NCI-H2196 treated with DMSO at 0.1 percent for 48 hours (cell line): ENCODE results near the gene ADPRS.

Source experiments
- DNase-seq: peaks from one replicate; lab custom pipeline; 2025; ENCODE audit not compliant: unreplicated experiment; lab: John Stamatoyannopoulos, UW

ADPRS gene

DNA sequence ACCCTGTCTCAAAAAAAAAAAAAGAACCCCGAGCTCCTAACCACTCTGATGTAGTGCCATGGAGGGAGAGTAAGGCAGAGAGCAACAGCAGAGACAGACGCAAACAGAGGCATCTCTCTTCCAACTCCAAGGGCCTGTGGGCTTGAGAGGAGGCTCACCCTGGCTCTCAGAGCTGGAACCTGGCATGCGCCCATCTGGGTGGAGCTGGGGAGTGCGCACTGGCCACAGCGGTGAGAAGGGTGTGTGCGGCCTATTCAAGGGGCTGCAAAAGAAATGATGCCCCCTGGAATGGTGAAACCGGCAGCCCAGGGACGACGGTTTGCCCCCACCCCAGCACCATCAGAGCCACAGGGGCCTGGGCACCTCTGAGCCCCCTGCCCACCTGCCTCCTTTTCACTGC lies 18.7 kb downstream of the ADPRS start:
- no peak for DNase-seq

DNA sequence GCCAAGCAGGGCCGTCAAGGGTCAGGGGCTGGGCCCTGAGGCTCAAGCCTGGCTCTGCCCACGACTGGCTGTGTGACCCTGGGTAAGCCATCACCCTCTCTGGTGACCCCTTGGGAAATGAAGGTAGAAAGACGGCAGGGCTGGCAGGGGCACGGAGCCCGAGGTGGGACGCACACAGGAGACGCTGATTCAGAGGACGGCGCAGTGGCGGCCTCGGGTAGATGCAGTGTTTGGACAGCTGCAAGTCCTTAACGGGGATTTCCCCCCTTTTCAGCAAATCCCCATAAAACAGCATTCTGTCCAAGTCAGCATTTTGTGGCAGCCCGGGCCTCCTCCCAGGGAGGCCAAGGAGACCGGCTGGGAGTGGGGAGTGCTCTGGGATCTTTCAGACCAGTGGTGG lies 19.6 kb downstream of the ADPRS start:
- DNase-seq = no peak

DNA sequence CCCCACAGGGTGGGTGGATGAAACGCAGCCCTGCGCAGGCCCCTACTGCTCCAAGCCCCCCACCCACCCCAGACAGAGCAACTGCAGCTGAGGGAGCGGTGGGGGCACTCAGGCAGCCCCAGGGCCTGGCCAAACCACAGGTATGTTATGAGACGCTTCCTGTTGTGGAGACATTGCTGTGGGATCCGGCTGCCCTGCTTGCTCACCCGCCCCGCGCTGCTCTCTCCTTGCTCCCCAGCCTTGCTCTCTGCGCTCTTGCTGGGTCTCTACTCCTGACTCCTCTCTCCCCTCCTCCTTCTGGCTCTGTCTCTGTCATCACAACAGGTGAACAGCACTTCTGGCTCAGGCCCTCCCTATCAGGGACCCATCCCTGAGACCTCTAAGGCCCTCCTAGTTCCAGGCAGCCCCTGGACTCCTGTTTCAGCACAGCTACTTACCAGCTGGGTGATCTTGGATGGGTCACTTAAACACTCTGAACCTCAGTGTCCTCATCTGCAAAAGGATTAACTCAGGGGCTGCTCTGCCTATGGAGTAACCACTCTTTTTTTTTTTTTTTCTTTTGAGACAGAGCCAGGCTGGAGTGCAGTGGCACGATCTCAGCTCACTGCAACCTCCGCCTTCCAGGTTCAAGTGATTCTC lies 20.5 kb downstream of the ADPRS start:
- DNase-seq = no peak

DNA sequence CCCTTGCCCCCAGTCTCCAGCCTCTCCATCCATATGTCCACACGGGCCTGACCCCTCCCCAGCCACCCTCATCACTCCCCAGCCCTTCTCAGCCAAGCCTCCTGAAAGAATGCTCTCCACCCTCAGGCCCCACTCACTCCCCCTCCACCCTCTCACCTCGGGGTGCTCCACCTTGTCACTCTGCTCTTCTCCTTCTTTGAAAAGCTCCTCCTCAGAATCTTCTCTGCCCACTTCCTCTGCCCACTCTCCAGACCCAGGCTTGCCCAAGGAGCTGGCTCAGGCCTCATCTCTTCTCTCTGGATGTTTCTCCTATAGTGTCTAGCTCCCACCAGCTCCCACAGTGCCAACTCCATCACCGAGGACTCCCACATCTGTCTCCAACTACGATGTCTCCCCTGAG lies 22.5 kb downstream of the ADPRS start:
- no peak for DNase-seq

DNA sequence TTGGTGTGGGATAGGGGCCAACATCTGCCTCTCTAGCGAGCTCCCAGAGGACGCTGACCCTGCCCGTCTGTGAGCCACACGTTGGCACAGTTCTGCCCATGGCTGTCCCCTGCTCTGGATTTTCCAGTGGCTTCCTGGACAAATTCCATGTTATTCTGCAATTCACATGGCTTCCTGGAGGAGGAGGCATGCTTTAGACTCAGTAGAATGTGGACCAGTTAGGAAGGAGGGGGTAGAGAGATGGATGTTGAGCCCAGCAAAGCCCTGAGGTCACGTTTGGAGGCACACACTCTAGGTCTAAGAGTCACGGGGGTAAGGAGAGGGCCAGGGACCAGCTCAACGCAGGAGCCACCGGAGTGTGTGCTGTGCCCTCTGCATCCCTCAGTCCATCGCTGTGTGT lies 24.1 kb downstream of the ADPRS start:
- no peak for DNase-seq

DNA sequence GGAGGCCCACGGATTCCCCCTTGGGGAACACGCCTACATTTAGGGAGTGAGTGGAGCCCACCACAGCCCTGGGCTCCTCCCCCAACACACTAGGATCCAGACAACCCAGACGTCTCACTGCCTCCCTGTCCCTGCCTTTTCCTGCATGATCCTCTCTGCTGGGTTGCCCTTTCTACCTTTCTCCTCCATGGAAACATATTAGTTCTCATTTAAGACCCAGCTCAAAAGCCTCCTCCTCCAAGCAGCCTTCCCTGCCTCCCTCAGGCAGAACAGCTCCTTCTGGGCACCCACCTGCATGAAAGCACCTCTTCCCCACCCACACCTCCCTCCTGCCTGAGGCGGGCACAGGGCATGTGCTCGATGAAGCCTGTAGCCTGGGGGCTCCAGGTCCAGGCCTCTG lies 25.7 kb downstream of the ADPRS start:
- no peak for DNase-seq

DNA sequence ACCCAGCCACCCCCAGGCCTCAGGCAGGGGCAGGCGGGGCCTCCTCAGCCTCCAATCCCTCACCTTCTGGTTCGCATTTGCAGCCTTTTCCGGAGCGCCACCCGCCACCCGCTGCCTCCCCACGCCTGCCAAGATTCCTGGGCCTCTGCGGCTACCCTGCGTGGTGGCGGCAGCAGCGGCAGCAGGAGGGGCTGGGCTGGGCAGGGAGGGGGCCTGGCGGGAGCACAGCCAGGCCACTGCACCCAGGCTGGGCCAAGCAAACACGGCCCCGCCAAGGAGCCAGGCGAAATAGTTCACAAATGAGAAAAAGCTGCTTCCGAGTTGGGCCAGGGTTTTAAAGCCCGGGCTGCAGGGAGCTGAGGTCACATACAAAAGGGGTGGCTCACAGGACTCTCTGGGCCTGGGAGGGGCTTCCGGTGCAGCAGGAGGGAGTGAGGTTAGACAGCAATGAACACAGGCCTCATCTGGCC lies 26.5 kb downstream of the ADPRS start:
- no peak for DNase-seq

DNA sequence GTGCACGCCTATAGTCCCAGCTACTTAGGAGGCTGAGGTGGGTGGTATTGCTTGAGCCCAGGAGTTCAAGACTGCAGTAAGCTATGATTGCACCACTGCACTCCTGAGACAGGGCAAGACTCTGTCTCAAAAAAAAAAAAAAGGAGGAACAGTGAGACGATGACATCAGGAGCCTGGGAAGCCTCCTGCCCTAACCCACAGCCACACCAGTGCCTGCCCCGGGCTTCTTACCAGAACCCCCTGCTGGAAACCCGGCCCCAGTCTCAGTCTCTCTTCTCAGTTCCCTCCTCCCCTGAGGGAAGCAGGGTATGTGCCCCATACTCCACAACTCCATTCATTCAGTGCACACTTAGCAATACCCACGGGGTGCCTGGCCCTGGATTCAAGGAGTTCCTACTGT lies 27.2 kb downstream of the ADPRS start:
- DNase-seq = no peak

DNA sequence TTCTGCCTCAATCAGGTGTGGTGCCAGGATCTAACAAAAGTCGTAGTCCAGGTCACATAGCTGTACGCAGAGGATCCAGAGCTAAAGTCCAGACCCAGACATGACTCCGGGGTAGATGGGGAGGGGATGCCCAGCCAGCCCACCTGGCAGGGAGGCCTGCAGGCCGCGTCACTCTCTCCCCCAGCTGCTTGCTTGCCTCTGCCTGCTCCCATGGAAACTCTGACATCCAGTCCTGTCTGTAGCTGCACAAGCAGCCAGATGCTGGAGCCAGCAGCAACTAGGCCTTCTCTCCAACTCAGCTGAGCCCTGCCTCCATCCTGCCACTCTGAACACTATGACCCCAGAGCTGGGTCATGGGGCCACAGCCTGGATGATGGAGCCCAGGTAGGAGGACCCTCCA lies 28.2 kb downstream of the ADPRS start:
- no peak for DNase-seq

DNA sequence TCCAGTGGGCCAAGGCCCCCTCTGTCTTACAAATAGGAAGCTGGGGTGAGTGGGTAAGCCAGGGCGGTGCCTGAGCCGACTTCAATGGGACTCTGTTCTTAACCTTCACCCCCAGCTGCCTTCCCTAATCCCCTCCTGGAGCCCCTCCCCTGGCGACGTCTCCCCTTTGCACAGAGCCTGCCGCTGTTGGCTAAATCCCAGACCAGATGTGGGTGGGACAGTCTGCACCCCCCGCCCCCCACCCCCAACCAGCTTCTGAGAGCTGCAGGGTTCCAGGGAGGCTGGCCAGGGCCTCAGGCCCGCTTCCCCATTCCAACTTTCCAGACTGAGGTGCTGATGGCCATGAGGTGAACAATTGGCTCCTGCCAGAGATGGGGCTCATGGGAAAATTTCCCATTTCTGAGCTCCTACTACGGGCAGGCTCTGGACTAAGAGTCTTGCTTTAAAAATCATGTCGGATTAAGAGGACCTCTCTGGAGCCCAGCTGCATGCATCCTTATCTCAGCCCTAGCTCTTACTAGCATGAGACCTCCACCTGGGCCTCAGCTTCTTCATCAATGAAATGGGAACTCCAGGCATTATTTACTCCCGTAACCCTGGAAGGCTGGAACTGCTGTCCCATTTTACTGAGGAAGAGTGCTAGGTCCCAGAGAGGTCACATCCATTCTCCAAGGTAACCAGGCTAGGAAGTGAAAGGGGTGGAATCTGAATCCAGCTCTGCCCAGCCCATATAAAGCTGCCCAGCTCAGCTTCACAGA lies 29.9 kb downstream of the ADPRS start:
- no peak for DNase-seq

DNA sequence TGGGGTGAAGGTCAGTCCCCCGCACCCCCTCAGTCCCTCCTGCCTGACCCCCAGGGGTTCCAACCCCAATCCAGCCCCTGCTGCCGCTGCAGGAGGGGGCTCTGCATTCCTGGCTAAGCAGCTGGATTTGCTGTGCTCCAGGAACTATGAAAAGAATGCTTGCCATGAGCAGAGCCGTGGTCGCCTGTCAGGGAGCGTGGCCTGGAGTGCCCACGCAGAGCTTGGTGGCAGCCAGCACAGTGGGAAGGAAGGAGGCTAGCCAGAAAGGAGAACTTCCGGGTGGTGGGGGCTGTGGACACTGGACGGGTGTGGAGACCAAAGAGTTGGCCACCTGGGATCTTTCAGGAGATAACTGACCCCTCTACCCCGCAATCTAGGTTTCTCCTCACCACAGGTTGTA lies 30.8 kb downstream of the ADPRS start:
- no peak for DNase-seq

DNA sequence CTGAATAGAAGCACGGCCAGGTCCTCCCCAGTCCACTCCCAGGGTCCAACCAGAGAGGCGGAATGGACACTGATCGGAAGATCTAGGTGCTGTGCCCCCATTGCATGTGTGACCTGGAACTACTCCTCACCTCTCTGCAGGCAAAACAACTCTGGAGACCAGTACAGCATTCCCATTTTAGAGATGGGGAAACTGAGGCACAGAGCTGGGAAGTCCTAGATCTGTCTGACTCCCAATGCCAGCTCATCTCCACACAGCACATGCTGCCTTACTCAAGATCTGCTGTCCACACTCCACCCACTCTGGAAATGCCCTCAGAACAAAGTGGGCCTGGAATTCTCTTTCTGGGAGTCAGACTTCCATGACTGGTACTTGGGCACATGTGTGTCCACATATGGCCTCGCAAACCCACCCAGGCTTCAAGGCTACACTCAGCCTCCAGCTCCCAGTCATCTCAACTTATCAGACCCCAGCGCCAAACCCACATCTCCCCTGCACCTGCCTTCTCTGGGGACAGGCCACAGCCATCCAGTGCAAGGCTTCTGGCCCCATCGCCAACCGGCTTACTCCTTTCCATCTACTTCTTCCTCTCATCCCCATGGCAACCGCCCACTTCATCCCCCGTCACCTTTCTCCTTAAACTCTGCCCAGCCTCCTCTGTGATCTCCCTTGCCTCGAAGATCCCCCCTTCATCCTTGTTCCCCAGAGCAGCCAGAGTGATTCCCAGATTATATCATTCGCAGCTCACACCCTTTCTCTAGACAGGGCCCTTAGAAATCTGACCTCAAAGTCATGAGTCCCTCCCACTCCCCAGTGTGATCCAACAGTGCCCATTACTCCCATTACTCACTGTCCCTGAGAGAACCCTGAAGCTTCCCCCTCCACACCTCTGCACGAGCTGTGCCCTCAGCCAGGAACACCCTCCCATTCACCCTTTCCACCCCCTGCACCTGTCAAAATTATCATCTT lies 33.7 kb downstream of the ADPRS start:
- DNase-seq = no peak

DNA sequence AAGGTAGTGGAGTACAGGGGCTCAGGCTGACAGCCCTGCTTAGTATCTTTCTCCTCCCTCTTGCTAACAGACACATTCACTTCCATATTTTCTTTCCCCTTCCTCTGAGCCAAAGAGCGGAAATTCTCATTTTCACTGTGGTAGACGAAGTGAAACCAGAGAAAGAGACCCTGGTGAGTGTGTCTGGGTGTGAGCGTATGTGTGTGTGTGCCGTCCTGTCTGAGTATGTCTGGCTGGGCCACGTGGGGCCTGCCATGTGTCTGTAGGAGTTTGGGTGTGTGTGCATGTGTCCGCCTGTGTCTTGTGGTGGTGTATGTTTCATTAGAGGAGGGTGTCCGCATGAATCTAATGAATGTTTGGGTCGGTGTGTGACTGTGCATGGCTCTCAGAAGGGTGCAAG lies 34.7 kb downstream of the ADPRS start:
- DNase-seq = no peak

DNA sequence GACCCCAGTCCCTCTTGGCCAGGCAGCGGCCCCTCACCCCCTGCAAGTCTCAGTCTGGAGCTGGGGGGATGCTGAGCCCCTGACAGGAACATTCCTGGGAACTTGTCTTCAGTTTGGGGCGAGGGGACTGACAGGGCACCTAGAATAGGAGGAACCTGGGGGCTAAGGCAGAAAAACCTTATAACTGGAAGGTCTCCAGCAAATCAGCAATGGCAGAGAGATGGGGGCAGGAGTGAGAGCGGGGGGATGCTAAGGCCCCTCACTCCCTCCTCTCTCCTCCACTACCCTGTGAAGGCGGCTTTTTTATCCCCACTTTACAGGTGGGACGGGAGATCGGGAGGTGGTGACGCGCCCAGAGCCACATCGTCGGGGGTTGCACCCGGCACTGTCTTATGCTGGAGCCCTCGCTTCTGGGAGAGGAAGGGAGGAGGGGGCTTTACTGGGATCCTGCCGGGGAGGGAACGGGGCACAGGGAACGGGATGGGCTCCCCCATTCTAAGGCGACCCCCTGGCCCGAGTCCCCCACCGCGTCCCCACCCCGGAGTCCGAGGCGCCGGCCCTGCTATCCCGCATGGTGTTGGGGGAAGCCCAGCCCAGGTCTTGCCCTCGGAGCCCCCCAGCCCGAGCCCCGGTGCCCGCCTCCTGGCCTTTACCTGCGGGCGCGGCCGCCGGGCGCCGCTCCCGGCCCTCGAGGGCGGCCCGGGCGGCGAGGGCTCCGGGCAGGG lies 35.9 kb downstream of the ADPRS start:
- DNase-seq = no peak

DNA sequence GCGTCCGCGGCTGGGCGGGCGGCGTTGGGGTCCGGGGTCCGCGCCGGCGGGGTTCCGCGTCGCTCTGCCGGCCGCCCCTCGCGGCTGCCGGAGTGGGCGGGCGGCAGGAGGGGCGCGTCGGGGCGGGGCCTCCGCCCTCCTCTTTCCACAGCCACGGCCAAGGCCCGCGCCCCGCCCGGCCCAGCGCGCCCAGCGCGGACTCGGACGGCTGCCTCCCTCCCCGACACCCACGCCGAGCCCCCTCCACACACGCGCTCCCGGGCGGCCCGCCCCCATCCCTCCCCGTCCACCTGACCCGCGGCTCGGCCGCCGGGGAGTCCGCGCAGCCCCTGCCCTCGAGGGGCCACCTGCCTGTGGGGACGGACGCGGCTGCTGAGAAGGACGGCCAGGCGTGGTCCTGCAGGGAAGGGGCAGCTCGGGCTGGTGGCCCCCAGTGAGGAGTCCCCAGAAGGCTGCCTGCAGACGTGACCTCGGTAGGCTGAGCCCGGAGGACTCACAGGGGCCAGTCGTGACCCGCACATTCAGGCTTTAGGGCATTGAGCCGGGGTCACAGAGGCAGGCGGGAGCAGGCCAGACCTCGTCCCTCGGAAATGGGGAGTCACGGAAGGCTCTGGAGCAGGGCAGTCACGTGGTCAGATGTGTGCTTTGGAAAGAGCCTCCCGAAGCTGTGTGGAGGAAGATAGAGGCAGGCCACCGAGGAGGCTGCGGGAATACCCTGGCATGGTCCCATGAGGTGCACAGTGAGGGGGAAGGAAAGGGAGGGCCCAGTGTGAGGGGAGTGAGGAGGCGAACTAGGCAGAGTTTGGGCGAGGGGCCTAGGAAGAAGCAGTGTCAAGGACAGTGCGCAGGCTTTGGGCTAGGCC lies 36.7 kb downstream of the ADPRS start, which contains the start of gene COL8A2:
Gene COL8A2, minus strand, starts transcription at position 94 of the 863 bp plus-strand sequence. CDS start 24,980 bp downstream, outside the sequence.
- no peak for DNase-seq

DNA sequence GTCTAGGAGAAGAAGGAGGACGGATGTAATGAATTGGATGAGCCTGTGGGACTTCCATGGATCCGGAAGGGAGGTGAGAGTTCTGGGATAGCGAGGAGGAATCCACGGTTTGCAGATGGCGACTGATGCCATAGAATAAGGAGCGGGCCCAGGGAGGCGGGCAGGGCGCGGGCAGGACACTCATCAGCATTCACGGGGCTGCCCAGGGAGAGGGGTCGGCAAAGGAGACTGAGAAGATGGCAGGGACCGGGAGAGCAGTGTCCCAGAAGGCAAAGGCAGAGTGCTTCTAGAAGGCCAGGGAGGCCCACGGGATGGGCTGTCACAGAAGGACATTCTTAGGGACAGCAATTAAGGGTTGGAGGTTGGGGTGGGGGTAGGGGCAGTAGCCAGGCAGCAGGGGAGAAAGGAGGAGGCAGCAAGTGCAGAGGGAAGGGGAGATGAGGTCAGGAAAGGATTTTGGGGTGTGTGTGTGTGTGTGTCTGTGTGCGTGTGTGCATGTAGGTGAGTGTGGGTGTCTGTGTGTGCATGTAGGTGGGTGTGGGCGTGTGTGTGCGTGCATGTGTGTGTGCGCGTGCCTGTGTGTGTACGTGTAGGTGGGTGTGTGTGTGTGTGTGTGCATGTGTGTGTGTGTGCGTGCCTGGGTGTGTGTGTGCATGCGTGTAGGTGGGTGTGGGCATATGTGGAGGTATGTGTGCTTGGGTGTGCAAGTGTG lies 37.5 kb downstream of the ADPRS start:
- DNase-seq = no peak

DNA sequence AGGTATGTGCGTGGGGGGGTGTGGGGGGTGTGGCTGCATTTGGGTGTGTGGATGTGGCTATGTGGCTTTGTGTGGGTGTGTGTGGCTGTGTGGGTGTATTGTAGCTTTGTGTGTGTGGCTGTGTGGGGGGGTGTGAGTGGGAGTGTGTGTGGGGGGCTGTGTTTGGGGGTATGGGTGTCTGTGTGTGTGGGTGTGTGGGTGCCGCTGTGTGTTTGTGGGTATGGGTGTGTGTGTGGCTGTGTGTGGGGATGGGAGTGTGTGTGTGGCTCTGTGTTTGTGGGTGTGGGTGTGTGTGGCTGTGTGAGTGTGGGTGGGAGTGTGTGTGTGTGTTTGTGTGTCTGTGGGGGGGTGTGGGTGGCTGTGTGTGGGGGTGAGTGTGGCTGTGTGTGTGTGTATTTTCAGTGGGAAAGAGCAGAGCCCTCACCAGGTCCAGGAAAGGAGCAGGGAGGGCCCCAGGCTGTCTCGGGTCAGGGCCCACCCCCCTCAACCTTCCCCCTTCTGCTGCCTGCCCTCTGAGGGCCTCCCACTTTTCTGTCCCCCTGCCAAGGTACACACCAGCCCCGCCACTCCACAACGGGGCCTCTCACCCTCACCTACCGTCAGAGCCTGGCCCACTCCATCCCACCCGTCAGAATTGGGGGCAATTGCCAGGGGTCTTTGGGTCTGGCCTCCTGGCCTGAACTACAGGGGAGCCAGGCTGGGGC lies 38.3 kb downstream of the ADPRS start:
- DNase-seq = no peak

DNA sequence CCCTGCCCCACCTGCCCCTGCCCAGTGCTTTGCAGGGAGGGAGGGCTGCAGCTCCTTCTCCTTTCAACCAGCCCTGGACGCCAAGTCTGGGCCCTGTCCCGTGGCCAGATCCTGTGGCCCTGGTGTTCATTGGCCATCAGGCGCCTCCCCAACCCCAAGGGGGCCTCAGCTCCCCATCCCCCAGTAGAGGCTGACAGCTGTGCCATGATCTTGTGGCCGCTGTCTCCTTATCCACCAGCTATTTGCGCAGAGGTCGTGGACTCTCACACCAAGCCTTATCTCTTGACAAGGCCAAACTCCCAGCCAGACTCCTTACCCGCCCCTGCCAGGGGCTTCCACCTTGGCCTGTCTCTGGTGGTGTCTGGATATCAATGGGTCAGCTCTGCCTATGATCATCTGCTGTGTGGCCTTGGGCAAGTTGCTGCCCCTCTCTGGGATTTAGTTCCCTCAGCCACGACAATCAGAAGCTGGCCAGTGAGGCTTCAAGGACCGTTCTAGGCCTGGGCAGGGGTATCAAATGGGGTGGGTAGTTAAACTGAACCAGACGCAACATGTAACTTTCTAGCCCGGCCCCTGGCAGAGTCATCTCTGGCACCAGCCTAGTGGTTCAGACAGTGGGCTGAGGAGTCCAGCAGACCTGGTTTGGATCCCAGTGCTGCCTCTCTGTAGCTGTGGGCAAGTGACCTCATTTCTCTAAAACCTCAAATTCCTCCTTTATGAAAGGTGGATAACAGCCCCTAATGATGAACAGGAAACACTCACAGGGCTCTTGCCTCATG lies 39.6 kb downstream of the ADPRS start:
- DNase-seq = no peak
